Activated T-helper 1 cell treated with anti-CD3 and anti-CD28 coated beads, Interleukin-12 subunit alpha, Interleukin-12 subunit beta, Interleukin-2, Interleukin-4 antibody, amounts not matched to agents 30 ng/mL and 10 ng/mL and 1 ng/mL, durations not matched to agents 14 hours and 24 hours and 36 hours (primary cell): ENCODE measurements around the gene CRYL1. TPM values are rescaled to one million over a fixed set of nuclear protein-coding genes. Genes with fewer than 3 reads are reported as not detected.

ENCODE experiments used
- DNase-seq: peaks from one replicate; pipeline ENCODE4 v3.0.0; 2021; ENCODE audit warnings: low spot score
- H3K27ac Mint-ChIP-seq: one replicate; pipeline ENCODE4 v1.8.0; 2021; ENCODE audit warnings: mild to moderate bottlenecking, mixed read lengths
- H3K27me3 Mint-ChIP-seq: one replicate; pipeline ENCODE4 v1.8.0; 2022; ENCODE audit warnings: mild to moderate bottlenecking, moderate library complexity, mixed read lengths; ENCODE audit not compliant: insufficient read depth
- H3K36me3 Mint-ChIP-seq: one replicate; pipeline ENCODE4 v1.8.0; 2021; ENCODE audit warnings: low read depth, mixed read lengths
- H3K4me1 Mint-ChIP-seq: one replicate; pipeline ENCODE4 v1.8.0; 2021; ENCODE audit warnings: low read depth, mixed read lengths
- H3K4me3 Mint-ChIP-seq: one replicate; pipeline ENCODE4 v1.8.0; 2021; ENCODE audit warnings: mild to moderate bottlenecking, moderate library complexity, mixed read lengths
- H3K9me3 Mint-ChIP-seq: one replicate; pipeline ENCODE4 v1.8.0; 2021; ENCODE audit warnings: mixed read lengths
- intact Hi-C: fragments of 100-400 bp; cut with micrococcal nuclease; formaldehyde crosslinking; loops from one replicate; pipeline ENCODE4 v1.15.1; 2024
- total RNA-seq: library from RNA; stranded (reverse); gene quantifications from 2 replicates; pipeline ENCODE4 v1.2.3, GENCODE V29; 2022

Gene CRYL1
- total RNA-seq, 1 donor from 2014 or later, result 5.6 TPM

DNA sequence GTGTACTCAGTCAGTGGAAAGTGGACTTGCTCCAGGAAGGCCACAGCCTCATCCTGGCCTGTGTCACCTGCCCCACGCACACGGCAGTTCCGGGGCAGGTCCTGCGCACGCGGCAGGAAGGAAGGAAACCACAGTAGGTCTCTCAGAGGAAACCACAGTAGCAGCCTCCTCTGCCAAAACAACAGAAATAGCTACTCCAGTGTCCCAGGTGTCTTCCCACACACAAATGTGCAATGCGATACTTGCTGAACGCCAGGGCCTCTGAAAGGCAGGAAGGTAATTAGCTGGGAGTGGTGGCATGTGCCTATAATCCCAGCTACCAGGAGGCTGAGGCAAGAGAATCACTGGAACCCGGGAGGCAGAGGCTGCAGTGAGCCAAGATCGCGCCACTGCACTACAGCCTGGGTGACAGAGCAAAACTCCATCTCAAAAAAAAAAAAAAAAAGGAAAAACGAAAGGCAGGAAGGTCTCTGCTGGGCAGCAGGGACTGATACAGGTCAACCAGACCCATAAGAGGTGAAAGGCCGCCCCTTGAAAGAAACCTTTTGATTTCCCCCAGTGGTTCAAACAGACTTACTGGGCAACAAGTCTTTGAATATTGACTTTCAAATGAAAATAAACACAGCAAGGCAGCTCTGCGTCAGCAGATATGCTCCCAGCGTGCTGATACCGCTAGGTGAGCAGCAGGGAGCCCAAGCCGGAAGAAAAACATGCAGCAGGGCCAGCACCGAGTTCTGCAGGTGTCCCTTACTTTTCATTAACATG, 49.5 kb downstream of the CRYL1 start:
- DNase-seq, result peak; percentile 64
- Mint-ChIP-seq H3K27me3 (peaks cover 16% of the 10 kb centered on the region), H3K27ac (peak overlapping the region; percentile 89), H3K4me3 (peak overlapping the region; percentile 66), H3K36me3 (peaks cover 2% of the 10 kb centered on the region), H3K4me1 (peaks cover 35% of the 10 kb centered on the region), H3K9me3 (no peaks in the 10 kb centered on the region)
- intact Hi-C loops, result loop anchor here (1.0 to 5.0 kb wide), 2 partner anchors 51 to 57 kb away; partner anchors contain the start of gene CRYL1

DNA sequence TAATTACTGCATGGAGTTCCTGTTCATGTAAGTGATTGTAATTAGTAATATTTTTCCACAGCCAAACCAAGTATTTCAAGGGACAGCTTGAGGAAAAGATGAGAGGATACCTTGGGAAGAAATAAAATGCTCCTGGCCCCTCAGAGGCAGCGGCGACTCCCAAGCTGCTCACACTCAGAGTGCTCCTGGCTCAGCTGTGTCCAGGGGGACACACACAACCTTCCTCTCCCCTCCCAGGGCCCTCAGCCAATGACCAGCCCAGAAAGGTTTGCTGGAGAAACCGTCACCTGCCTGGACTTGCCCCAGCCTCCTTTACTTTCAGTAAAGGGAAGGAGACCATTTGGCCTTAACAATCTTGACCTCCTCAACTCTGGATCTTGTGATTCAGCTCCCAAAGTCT, 51.1 kb downstream of the CRYL1 start:
- peaks cover 35% of the 10 kb centered on the region for H3K4me1 Mint-ChIP-seq
- H3K9me3 Mint-ChIP-seq, result no peaks in the 10 kb centered on the region
- intact Hi-C loops, result no loop called here
- H3K27me3 Mint-ChIP-seq, result peaks cover 7% of the 10 kb centered on the region
- no peak overlapping the region for H3K27ac Mint-ChIP-seq
- DNase-seq, result no peak
- H3K36me3 Mint-ChIP-seq, result peaks cover 2% of the 10 kb centered on the region
- H3K4me3 Mint-ChIP-seq, result no peak overlapping the region

- Mint-ChIP-seq H3K4me3 (no peak overlapping the region), H3K4me1 (peaks cover 29% of the 10 kb centered on the region), H3K36me3 (no peaks in the 10 kb centered on the region), H3K27ac (no peak overlapping the region), H3K27me3 (peaks cover 4% of the 10 kb centered on the region), H3K9me3 (no peaks in the 10 kb centered on the region)
- intact Hi-C loops, result no loop called here
- DNase-seq, result no peak
Measured at GRCh38 chr13:20473888-20474287, 51.8 kb downstream of the CRYL1 start.

GRCh38 chr13:20473139-20473538, 52.5 kb downstream of the CRYL1 start:
- Mint-ChIP-seq H3K36me3 (no peaks in the 10 kb centered on the region), H3K4me3 (no peak overlapping the region), H3K27ac (no peak overlapping the region), H3K4me1 (peaks cover 29% of the 10 kb centered on the region), H3K27me3 (no peaks in the 10 kb centered on the region), H3K9me3 (no peaks in the 10 kb centered on the region)
- intact Hi-C loops, result no loop called here
- DNase-seq, result no peak

GRCh38 chr13:20472531-20472930, 53.1 kb downstream of the CRYL1 start:
- no peak overlapping the region for H3K4me3 Mint-ChIP-seq
- no peaks in the 10 kb centered on the region for H3K36me3 Mint-ChIP-seq
- H3K4me1 Mint-ChIP-seq, result peaks cover 29% of the 10 kb centered on the region
- DNase-seq, result no peak
- no peak overlapping the region for H3K27ac Mint-ChIP-seq
- no peaks in the 10 kb centered on the region for H3K9me3 Mint-ChIP-seq
- H3K27me3 Mint-ChIP-seq, result no peaks in the 10 kb centered on the region
- intact Hi-C loops, result no loop called here

DNA sequence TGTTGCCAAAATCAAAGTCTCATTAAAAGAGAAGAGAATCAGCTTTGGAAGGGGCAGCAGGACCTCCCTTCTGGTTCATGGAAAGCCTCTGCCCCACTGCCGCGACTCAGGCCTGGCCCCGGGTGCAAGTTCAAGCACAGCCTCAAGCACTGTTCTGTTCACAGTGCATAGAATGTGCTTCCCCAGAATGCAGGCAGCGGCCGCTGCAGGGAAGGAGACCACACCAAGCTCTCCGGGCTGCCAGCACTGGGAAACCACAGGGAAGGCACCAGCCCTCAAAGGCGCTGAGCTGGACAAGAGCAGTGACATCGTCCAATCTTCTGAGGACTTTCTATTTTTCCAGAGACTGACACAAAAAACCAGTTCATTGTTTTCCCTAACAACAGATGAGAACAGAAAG, 55.5 kb downstream of the CRYL1 start:
- Mint-ChIP-seq H3K36me3 (peaks cover 2% of the 10 kb centered on the region), H3K4me1 (peaks cover 14% of the 10 kb centered on the region), H3K9me3 (no peaks in the 10 kb centered on the region), H3K27me3 (peaks cover 3% of the 10 kb centered on the region), H3K27ac (no peak overlapping the region), H3K4me3 (no peak overlapping the region)
- no peak for DNase-seq
- intact Hi-C loops, result no loop called here

- Mint-ChIP-seq H3K9me3 (no peaks in the 10 kb centered on the region), H3K36me3 (peaks cover 2% of the 10 kb centered on the region), H3K4me1 (peaks cover 24% of the 10 kb centered on the region), H3K4me3 (no peak overlapping the region), H3K27me3 (peaks cover 5% of the 10 kb centered on the region), H3K27ac (no peak overlapping the region)
- no peak for DNase-seq
- intact Hi-C loops, result no loop called here
Measured at GRCh38 chr13:20466371-20466770, 59.3 kb downstream of the CRYL1 start.

- H3K4me1 Mint-ChIP-seq, result peaks cover 31% of the 10 kb centered on the region
- no peak overlapping the region for H3K27ac Mint-ChIP-seq
- intact Hi-C loops, result no loop called here
- H3K27me3 Mint-ChIP-seq, result peaks cover 5% of the 10 kb centered on the region
- no peak for DNase-seq
- H3K36me3 Mint-ChIP-seq, result peaks cover 2% of the 10 kb centered on the region
- H3K9me3 Mint-ChIP-seq, result no peaks in the 10 kb centered on the region
- no peak overlapping the region for H3K4me3 Mint-ChIP-seq
Measured at GRCh38 chr13:20465218-20465879, 60.3 kb downstream of the CRYL1 start.

- Mint-ChIP-seq H3K4me3 (no peak overlapping the region), H3K27me3 (peaks cover 5% of the 10 kb centered on the region), H3K4me1 (peaks cover 33% of the 10 kb centered on the region), H3K27ac (no peak overlapping the region), H3K9me3 (no peaks in the 10 kb centered on the region), H3K36me3 (peaks cover 2% of the 10 kb centered on the region)
- intact Hi-C loops, result no loop called here
- no peak for DNase-seq
Measured at GRCh38 chr13:20462921-20463320, 62.7 kb downstream of the CRYL1 start.

DNA sequence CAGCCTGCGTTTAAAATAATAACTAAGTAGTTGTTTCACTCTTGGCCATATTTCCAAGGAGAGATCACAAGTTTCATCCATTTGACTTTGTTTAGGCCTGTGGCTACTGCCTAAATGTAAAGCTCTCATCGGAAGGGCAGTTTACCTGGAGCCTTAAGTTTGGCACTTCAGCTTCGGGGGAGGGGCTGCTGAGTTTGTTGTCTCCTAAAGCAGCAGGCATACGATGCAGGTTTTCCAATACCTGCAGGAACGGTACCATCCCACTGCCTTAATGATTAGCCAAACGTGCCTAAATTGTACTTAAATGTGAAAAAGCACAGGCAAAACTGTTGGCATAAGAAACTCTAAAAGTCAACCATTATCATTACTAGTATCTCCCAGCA, 63.1 kb downstream of the CRYL1 start:
- Mint-ChIP-seq H3K9me3 (no peaks in the 10 kb centered on the region), H3K36me3 (peaks cover 2% of the 10 kb centered on the region), H3K27me3 (peaks cover 5% of the 10 kb centered on the region), H3K27ac (no peak overlapping the region), H3K4me3 (no peak overlapping the region), H3K4me1 (peaks cover 37% of the 10 kb centered on the region)
- no peak for DNase-seq
- intact Hi-C loops, result no loop called here

- intact Hi-C loops, result loop anchor here (1.0 kb wide), 1 partner anchor 43 kb away; no protein-coding TSS in a partner anchor
- Mint-ChIP-seq H3K4me3 (peak overlapping the region; percentile 37), H3K27ac (peak overlapping the region; percentile 87)
Measured at GRCh38 chr13:20461860-20462532, 63.7 kb downstream of the CRYL1 start.

DNA sequence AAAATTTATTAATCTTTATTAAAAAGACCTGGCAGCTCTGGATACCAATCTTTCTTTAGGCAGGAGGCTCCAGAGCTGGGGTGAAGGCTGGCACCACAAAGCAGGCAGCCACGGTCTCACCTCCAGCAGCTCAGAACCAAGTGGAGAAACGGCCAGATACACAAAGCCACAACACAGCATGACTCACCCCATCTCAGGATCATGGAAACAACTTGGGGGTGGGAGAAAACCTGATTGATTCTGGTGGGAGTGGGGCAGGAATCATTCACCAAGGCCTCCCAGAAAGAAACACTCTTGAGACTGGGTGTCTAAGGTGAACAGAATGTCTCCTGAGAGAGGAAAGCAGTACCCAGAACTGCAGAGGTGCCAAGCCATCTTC, 64.2 kb downstream of the CRYL1 start:
- intact Hi-C loops, result loop anchor here (1.0 kb wide), 1 partner anchor 42 kb away; no protein-coding TSS in a partner anchor
- no peak for DNase-seq
- Mint-ChIP-seq H3K4me1 (peaks cover 42% of the 10 kb centered on the region), H3K9me3 (no peaks in the 10 kb centered on the region), H3K4me3 (peak overlapping the region; percentile 53), H3K27me3 (peaks cover 5% of the 10 kb centered on the region), H3K27ac (peak overlapping the region; percentile 87), H3K36me3 (peaks cover 3% of the 10 kb centered on the region)

More at GRCh38 chr13:20461860-20462532, 63.7 kb downstream of the CRYL1 start:
- H3K27me3 Mint-ChIP-seq, result peaks cover 5% of the 10 kb centered on the region
- DNase-seq, result no peak
- peaks cover 2% of the 10 kb centered on the region for H3K36me3 Mint-ChIP-seq
- peaks cover 38% of the 10 kb centered on the region for H3K4me1 Mint-ChIP-seq
- no peaks in the 10 kb centered on the region for H3K9me3 Mint-ChIP-seq

- DNase-seq, result no peak
- Mint-ChIP-seq H3K36me3 (peaks cover 1% of the 10 kb centered on the region), H3K27me3 (peaks cover 1% of the 10 kb centered on the region), H3K27ac (no peak overlapping the region), H3K4me1 (peaks cover 44% of the 10 kb centered on the region), H3K9me3 (no peaks in the 10 kb centered on the region), H3K4me3 (no peak overlapping the region)
- intact Hi-C loops, result loop anchor here (1.0 kb wide), 1 partner anchor 41 kb away; no protein-coding TSS in a partner anchor
Measured at GRCh38 chr13:20460761-20461160, 64.9 kb downstream of the CRYL1 start.
